GM12878 (cell line): ENCODE results near the gene PDIA5. TPM values are rescaled to one million over a fixed set of nuclear protein-coding genes. Genes with fewer than 3 reads are reported as not detected.

Experiments used
- ATAC-seq: fragments of 200-7000 bp; cut with Tn5 transposase; 3 replicates; pipeline ENCODE4 v1.9.1; 2020; ENCODE audit warnings: mild to moderate bottlenecking, moderate library complexity
- BruUV-seq: library from RNA; stranded (reverse); fragments of 400-500 nt; replicated peaks from 2 replicates; lab custom pipeline; 2021; lab: Mats Ljungman, UMichigan
- CTCF ChIA-PET: fragments of 300-600 bp; sonication (Branson Sonifier 250); formaldehyde crosslinking; extraction: SDS; loops from one replicate; lab custom pipeline; 2021; ENCODE audit warnings: inconsistent platforms; lab: Yijun Ruan, JAX
- POLR2A ChIA-PET: fragments of 350-600 bp; formaldehyde crosslinking; extraction: SDS; loops from one replicate; lab custom pipeline; 2021; ENCODE audit warnings: inconsistent platforms; lab: Charles Lee
- RAD21 ChIA-PET: fragments of 300-600 bp; sonication (Branson Sonifier 250); formaldehyde crosslinking; loops from one replicate; lab custom pipeline; 2023; ENCODE audit warnings: antibody characterized with exemption; ENCODE audit not compliant: unreplicated experiment; lab: Charles Lee
- SMC1A ChIA-PET: fragments of 300-600 bp; sonication (Branson Sonifier 250); formaldehyde crosslinking; loops from one replicate; lab custom pipeline; 2023; ENCODE audit not compliant: unreplicated experiment, uncharacterized antibody; lab: Charles Lee
- DNase-seq: peaks from one replicate; pipeline ENCODE4 v3.0.0-alpha.2; 2011; ENCODE audit warnings: low read depth, low spot score
- FAIRE-seq: peaks from 3 replicates; lab custom pipeline; 2011; peaks lifted over from hg19 to GRCh38; lab: Jason Lieb, UNC
- H2AFZ ChIP-seq: 2 replicates; pipeline ENCODE4 v1.6.0; 2011; ENCODE audit warnings: low read depth, low read length, control low read depth; ENCODE audit not compliant: control insufficient read depth
- H3K27ac ChIP-seq: 2 replicates; pipeline ENCODE4 v1.5.1; 2011; ENCODE audit warnings: control low read depth; ENCODE audit not compliant: control insufficient read depth, insufficient read depth
- H3K27me3 ChIP-seq, 2 experiments: replicated peaks in 1 of 2; 2 replicates each; pipeline versions ENCODE4 v1.6.0 to v1.6.1; 2011; ENCODE audit warnings: low read length in 1 of 2; ENCODE audit not compliant: control insufficient read depth in 2 of 2, insufficient read depth in 2 of 2
- H3K36me3 ChIP-seq, 2 experiments: 2 replicates each; pipeline ENCODE4 v1.5.1; 2011; ENCODE audit warnings: low read length in 1 of 2; ENCODE audit not compliant: control insufficient read depth in 2 of 2, insufficient read depth in 2 of 2
- H3K4me1 ChIP-seq: 2 replicates; pipeline ENCODE4 v1.6.1; 2011; ENCODE audit warnings: mild to moderate bottlenecking, low read length, moderate library complexity, mixed read lengths; ENCODE audit not compliant: control insufficient read depth, insufficient read depth
- H3K4me2 ChIP-seq: 2 replicates; pipeline ENCODE4 v1.6.0; 2011; ENCODE audit warnings: control low read depth; ENCODE audit not compliant: control insufficient read depth, insufficient read depth
- H3K4me3 ChIP-seq: fragments of 200-600 bp; sonication (generic); 2 replicates; pipeline ENCODE4 v1.5.1; 2016
- H3K79me2 ChIP-seq: 2 replicates; pipeline ENCODE4 v1.6.0; 2011; ENCODE audit warnings: low read length; ENCODE audit not compliant: control insufficient read depth, insufficient read depth
- H3K9ac ChIP-seq: 2 replicates; pipeline ENCODE4 v1.8.0; 2011; ENCODE audit warnings: low read length, control low read depth, mixed read lengths; ENCODE audit not compliant: control insufficient read depth, insufficient read depth
- H3K9me3 ChIP-seq: replicated peaks from 3 replicates; pipeline ENCODE4 v1.5.1; 2011; ENCODE audit warnings: mild to moderate bottlenecking, low read length; ENCODE audit not compliant: control insufficient read depth, insufficient read depth
- H4K20me1 ChIP-seq: 2 replicates; pipeline ENCODE4 v1.6.0; 2011; ENCODE audit not compliant: control insufficient read depth, insufficient read depth
- BMI1 ChIP-seq: fragments of 450-650 bp; IDR thresholded peaks from 2 replicates; pipeline ENCODE4 v1.6.1; 2016; ENCODE audit warnings: mild to moderate bottlenecking, moderate library complexity, borderline replicate concordance
- BRCA1 ChIP-seq: IDR thresholded peaks from 2 replicates; pipeline ENCODE4 v1.6.1; 2011; ENCODE audit warnings: low read depth, low read length, improper control_type of control experiment
- CBX5 ChIP-seq: sonication (generic); IDR thresholded peaks from 2 replicates; pipeline ENCODE4 v1.6.1; 2016; ENCODE audit warnings: low read depth, moderate library complexity, mild to moderate bottlenecking, inconsistent platforms
- CHD2 ChIP-seq: IDR thresholded peaks from 2 replicates; pipeline ENCODE4 v1.6.1; 2011; ENCODE audit warnings: low read depth, low read length, improper control_type of control experiment, borderline replicate concordance
- CREM ChIP-seq: IDR thresholded peaks from 2 replicates; pipeline ENCODE4 v1.6.1; 2014; ENCODE audit warnings: antibody characterized with exemption, low read depth
- DPF2 ChIP-seq: fragments of 450-650 bp; IDR thresholded peaks from 2 replicates; pipeline ENCODE4 v1.6.1; 2017; ENCODE audit warnings: mild to moderate bottlenecking
- FOS ChIP-seq: IDR thresholded peaks from 3 replicates; pipeline ENCODE4 v1.6.1; 2011; ENCODE audit warnings: borderline replicate concordance; ENCODE audit not compliant: insufficient read length; ENCODE audit errors: extremely low read depth
- IRF4 ChIP-seq: IDR thresholded peaks from 2 replicates; pipeline ENCODE4 v1.6.1; 2011; ENCODE audit warnings: low read depth, low read length
- KAT2A ChIP-seq: conservative IDR thresholded peaks from 2 replicates; pipeline ENCODE4 v1.6.1; 2011; ENCODE audit warnings: low read depth, low read length; ENCODE audit not compliant: control insufficient read depth
- NFYA ChIP-seq: IDR thresholded peaks from 2 replicates; pipeline ENCODE4 v1.6.1; 2011; ENCODE audit warnings: low read depth, mild to moderate bottlenecking, low read length, improper control_type of control experiment, borderline replicate concordance
- PML ChIP-seq: IDR thresholded peaks from 2 replicates; pipeline ENCODE4 v1.6.1; 2012; ENCODE audit warnings: low read length, inconsistent platforms
- POLR2A ChIP-seq: IDR thresholded peaks from 2 replicates; pipeline ENCODE4 v1.6.1; 2011; ENCODE audit warnings: low read depth, mild to moderate bottlenecking, low read length
- SIN3A ChIP-seq: IDR thresholded peaks from 2 replicates; pipeline ENCODE4 v1.6.1; 2012; ENCODE audit warnings: low read depth, low read length, improper control_type of control experiment
- YBX1 ChIP-seq: fragments of 450-650 bp; IDR thresholded peaks from 2 replicates; pipeline ENCODE4 v1.6.1; 2016; ENCODE audit warnings: antibody characterized with exemption
- ZBTB33 ChIP-seq: fragments of 450-650 bp; IDR thresholded peaks from 2 replicates; pipeline ENCODE4 v1.6.1; 2017; ENCODE audit warnings: mild to moderate bottlenecking
- ZNF274 ChIP-seq: IDR thresholded peaks from one replicate; pipeline ENCODE4 v1.8.0; 2011; ENCODE audit not compliant: insufficient read length, insufficient read depth
- ZNF622 ChIP-seq: fragments of 450-650 bp; IDR thresholded peaks from 2 replicates; pipeline ENCODE4 v1.6.1; 2017; ENCODE audit warnings: mild to moderate bottlenecking, inconsistent platforms
- ZSCAN29 ChIP-seq: fragments of 450-650 bp; IDR thresholded peaks from 2 replicates; pipeline ENCODE4 v1.6.1; 2017; ENCODE audit warnings: mild to moderate bottlenecking, moderate library complexity
- WGBS: methylation state at CpG from one replicate; pipeline ENCODE4 v1.1.6; 2016; ENCODE audit warnings: low lambda C conversion rate; ENCODE audit not compliant: insufficient replicate concordance, insufficient coverage; ENCODE audit errors: missing lambda C conversion rate; 5-methylcytosine and 5-hydroxymethylcytosine counted together
- in situ Hi-C: fragments of 300-500 bp; cut with MboI; formaldehyde crosslinking; loops from 9 replicates; pipeline ENCODE4 v1.14.3; 2018; ENCODE audit warnings: mixed read lengths
- intact Hi-C: fragments of 100-400 bp; cut with micrococcal nuclease; formaldehyde crosslinking; loops from one replicate; pipeline ENCODE4 v1.14.2; 2022; ENCODE audit not compliant: unreplicated experiment
- polyA plus RNA-seq, 11 experiments: library from polyadenylated mRNA; depleted of rRNA in 4 of 11; unstranded in 6 of 11; stranded (reverse) in 5 of 11; fragments of >200 nt; fragmentation: Nextera tagmentation in 4 of 11; fragmentation: Illumina TruSeq in 1 of 11; extraction: Ambion mirVana in 4 of 11; extraction: Trizol in 1 of 11; gene quantifications; 1 replicate in 1 of 11; 2 replicates in 10 of 11; pipeline versions ENCODE4 v1.2.1 to v1.2.3, GENCODE V29; 2011 to 2016; ENCODE audit warnings: inconsistent platforms in 2 of 11, missing spikeins in 2 of 11, low read depth in 1 of 11
- total RNA-seq, 4 experiments: library from RNA; depleted of rRNA in 3 of 4; stranded (reverse); fragments of >200 nt in 3 of 4; fragmentation: Illumina TruSeq in 1 of 4; extraction: Trizol in 1 of 4; gene quantifications; 2 replicates each; pipeline versions ENCODE4 v1.2.1 to v1.2.3, GENCODE V29; 2013 to 2021
- TF ChIP-seq, protein P1 (sequence below): IDR thresholded peaks from 2 replicates; pipeline ENCODE4 v1.6.1; 2011; ENCODE audit warnings: low read depth, mild to moderate bottlenecking, low read length, moderate library complexity, borderline replicate concordance; ENCODE audit errors: extremely low read depth

The PDIA5 gene
- total and polyA plus RNA-seq, 10 of the 15 experiments (the other 5 are each of a cell fraction or from before 2014, with no cell fraction given), result 4.1 to 24.8 (median 19.2) TPM

DNA sequence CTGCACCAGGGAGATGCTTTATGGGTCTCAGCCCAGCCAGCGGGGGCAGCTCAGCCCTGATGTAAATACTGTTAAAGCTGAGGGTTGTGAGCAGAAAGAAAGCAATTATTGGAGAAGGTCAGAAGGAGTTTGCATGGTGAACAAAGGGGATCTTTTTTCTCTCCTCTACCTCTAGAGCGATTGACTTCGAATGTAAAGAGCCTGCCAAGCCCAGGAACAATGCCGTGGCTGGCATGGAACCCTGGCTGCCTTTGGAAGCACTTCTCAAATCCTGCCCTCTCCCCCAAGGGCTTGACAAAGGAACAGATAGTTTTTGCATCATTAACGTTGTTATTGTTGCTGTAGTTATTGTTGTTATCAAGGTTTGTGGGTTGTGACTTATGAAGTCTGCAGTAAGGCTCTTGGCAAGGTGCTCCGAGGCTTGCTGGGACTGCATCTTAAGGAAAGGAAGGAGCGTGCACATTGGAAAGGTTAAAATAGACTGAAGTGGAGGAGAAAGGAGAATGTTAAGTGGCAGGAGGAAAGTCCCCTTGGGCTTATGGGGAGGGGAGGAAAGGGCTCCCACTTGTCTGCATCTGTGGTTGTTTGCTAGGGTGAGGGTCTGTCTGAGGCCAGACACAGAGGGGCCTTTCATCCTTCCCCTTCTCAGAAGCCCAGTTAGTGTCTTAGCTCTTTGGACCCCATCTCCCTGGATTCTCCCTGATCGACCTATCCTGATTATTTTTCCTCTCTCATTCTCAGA, 16.7 kb downstream of the PDIA5 start:
- WGBS, result 88% methylated on average over 8 of the region's 8 CpGs
- H3K4me3 ChIP-seq, result no peak overlapping the region
- no peak overlapping the region for H2AFZ ChIP-seq
- TF ChIP-seq ZBTB33 (no peak), YBX1 (no peak), PML (no peak), CREM (no peak)
- H3K9ac ChIP-seq, result no peak overlapping the region
- H3K4me1 ChIP-seq, result peaks cover 22% of the 10 kb centered on the region
- in situ Hi-C loops, result no loop called here
- intact Hi-C loops, result no loop called here
- peaks cover 41% of the 10 kb centered on the region for H3K79me2 ChIP-seq
- 0 out of 2 replicates have a peak overlapping the region, but pooled peaks have one; percentile 4 for H3K27ac ChIP-seq
- H3K4me2 ChIP-seq, result no peak overlapping the region
- SMC1A ChIA-PET, result no interaction called here
- H3K36me3 ChIP-seq, result no peaks in the 10 kb centered on the region
- no peaks in the 10 kb centered on the region; the same call in 1 of the 2 replicates for H4K20me1 ChIP-seq
- H3K27me3 ChIP-seq, result no peaks in the 10 kb centered on the region
- POLR2A ChIA-PET, result no interaction called here
- ATAC-seq, result no peak
- DNase-seq, result no peak
- no peaks in the 10 kb centered on the region for H3K9me3 ChIP-seq
- FAIRE-seq, result no peak
- RAD21 ChIA-PET, result no interaction called here
- CTCF ChIA-PET, result no interaction called here
- BruUV-seq, result no TSS peak

DNA sequence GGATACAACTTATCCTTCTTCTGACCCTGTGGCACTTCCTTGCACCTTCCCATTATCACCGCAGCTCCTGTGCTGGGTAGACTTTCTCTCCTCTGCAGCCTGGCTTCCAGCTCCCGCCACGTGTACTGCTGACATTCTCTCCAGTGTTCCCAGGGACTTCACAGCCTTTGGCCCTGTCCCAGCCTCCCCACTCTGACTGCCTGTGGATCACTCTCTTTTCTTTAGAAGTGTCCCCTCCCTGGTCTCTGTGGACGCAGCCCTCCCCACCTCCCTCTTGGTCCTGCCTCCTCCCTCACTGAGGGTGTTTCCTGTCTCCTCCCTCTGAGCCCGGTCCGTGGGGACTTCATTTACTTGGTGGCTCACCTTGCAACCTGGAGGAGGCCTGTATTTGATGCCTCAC, 17.4 kb downstream of the PDIA5 start:
- Histone ChIP-seq H3K4me2 (no peak overlapping the region), H3K79me2 (peaks cover 41% of the 10 kb centered on the region), H3K27ac (no peak overlapping the region), H3K4me1 (peaks cover 22% of the 10 kb centered on the region), H3K9ac (no peak overlapping the region), H3K27me3 (no peaks in the 10 kb centered on the region), H3K36me3 (no peaks in the 10 kb centered on the region), H3K9me3 (no peaks in the 10 kb centered on the region), H2AFZ (no peak overlapping the region), H4K20me1 (no peaks in the 10 kb centered on the region; the same call in 1 of the 2 replicates), H3K4me3 (no peak overlapping the region)
- 85% methylated on average over 6 of the region's 6 CpGs for WGBS
- ChIA-PET SMC1A (no interaction called here), CTCF (no interaction called here), POLR2A (no interaction called here), RAD21 (no interaction called here)
- DNase-seq, result no peak
- intact Hi-C loops (no loop called here), in situ Hi-C loops (no loop called here)
- no peak for FAIRE-seq
- TF ChIP-seq IRF4, result no peak
- TF ChIP-seq POLR2A, result no peak
- no peak for TF ChIP-seq ZSCAN29
- no peak for TF ChIP-seq DPF2
- TF ChIP-seq BRCA1, result no peak
- TF ChIP-seq CHD2, result no peak
- no peak for TF ChIP-seq SIN3A
- TF ChIP-seq NFYA, result no peak
- TF ChIP-seq KAT2A, result no peak
- TF ChIP-seq BMI1, result no peak
- TF ChIP-seq CBX5, result no peak
- TF ChIP-seq FOS, result no peak
- TF ChIP-seq ZNF274, result no peak
- TF ChIP-seq, protein P1, sequence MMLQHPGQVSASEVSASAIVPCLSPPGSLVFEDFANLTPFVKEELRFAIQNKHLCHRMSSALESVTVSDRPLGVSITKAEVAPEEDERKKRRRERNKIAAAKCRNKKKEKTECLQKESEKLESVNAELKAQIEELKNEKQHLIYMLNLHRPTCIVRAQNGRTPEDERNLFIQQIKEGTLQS, result no peak
- TF ChIP-seq ZNF622, result no peak
- ATAC-seq, result no peak; the same call in 2 of the 3 replicates
- BruUV-seq, result no TSS peak
